HG03378 (cell line): Measurements from ENCODE around the gene HSPA4L.
A peak's percentile ranks its signal among the peaks of the same experiment; 100 is the strongest.

Experiments used
- ATAC-seq: cut with Tn5 transposase; IDR thresholded peaks from one replicate; pipeline ENCODE4 v1.9.1; 2021; ENCODE audit warnings: mild to moderate bottlenecking, moderate library complexity; ENCODE audit not compliant: unreplicated experiment

HSPA4L gene

DNA sequence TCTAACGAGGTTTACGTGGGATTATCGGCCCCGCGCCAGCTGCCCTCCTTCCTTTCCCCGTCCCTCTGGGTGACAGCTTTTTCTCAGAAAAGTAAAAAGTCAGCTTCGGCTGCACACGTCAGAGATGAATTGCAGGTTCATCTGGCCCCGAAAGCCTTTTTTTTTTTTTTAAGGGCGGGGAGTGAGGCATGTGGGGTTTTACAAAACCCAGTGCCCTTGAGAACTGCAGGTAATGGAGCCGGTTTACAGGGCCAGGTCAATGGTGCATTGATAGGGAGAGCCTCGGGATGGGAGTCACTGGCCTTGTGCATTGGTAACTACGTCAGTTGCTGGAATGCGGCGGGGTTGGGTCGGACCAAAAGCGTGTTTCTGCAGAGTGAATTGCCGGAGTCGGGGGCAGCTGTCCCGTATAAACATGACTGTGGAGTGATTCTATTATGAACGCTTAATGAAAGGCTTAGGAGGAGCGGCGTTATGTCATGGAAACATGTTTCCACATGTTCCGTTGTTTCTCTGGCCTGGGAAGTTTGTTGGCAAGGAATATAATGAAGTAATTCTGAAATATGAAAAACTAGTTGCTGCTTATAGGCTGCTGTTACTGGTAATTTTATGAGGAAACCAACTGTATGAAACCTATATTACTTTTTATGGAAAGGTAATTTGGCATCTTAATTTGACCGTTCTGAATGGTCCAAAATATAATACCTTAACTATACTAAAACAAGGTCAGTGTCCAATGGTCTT is 1.1 kb downstream of the HSPA4L start:
- no peak for ATAC-seq

DNA sequence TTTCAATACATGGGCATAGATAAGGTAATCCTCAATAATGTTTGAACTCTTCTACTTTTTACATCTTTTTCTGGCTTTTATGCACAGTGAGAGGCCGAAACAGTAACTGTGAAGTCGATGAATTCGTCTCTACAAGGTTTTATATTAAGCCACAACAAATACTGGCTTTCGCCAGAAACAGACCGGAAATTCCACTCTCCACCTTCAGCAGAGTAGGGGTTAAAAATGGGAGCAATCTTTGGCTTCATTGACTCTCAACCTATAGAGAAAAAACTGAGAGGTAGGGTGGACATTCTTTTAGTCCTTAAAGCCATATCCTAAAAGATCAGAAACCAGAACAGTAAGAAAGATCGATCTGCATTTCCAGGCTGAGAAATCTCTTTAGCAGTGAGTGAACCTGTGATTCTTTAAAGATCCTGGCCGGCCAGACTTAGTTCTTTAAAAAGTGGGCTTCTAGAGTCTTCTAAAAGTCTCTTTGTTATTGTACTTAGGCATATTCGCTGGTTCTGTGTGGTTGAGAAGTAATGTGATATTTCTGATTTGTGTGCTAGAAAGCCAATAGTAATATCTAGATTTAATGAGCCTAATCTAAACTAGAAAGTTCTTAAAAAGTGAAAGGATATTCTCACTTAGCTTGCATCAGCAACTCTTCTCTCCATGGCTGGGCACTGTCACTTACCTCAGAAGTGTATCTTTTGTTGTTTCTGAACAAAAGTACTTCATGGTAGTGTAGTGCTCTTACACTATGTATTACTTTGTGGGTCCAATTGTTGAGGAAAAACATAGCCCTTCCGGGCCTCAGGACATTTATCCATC is 2.0 kb downstream of the HSPA4L start:
- no peak for ATAC-seq

DNA sequence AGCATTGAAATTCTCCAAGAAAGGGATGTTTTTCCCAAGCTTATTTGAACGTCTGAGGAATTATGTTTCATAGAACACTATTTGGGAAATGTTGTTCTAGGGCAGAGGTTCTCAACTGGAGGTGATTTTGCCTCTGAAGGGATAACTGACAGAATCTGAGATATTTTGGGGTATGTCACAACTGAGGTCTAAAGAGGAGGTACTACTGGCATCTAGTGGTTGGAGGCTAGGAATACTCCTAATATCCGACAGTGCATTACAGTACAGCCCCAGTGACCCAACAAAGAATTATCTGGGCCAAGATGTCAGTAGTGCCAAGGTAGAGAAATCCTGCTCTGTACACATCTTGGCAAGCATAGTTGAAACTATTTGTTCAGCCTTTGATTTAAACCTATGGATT is 6.4 kb downstream of the HSPA4L start:
- peak; percentile 42 for ATAC-seq

DNA sequence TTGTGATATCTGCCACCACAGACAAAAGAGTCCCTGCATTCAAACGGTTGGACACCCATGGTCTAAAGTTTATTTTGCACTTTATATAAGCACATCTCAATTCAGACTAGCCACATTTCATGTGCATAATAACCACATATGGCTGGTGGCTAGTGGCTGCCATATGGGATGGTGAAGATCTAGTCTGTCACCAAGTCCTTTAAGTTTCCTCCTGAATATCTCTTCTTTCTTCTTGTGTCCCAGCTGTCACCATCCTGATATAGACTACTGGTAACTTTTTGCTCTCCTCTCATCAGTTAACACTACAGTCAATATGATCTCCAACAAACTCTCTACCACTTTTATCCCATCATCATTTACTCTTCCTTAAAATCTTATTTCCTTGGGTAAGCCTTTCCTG is 9.3 kb downstream of the HSPA4L start:
- no peak for ATAC-seq

DNA sequence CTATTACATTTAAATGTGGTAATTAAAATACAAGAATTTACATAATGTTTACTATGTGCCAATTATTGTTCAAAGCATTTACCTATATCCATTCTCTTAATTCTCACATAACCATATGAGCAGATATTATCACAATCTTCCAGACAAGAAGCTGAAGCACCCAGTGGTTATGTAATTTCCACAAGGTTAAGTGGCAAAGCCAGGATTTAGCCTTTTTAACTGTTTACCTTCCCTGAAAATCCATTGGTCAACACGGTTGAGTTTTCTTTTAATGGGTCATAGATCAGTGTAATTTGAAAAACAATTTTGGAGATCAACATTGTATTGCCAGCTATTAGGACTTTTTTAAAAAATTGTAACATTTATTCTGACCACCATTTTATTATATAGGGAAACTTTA is 11.4 kb downstream of the HSPA4L start:
- no peak for ATAC-seq

DNA sequence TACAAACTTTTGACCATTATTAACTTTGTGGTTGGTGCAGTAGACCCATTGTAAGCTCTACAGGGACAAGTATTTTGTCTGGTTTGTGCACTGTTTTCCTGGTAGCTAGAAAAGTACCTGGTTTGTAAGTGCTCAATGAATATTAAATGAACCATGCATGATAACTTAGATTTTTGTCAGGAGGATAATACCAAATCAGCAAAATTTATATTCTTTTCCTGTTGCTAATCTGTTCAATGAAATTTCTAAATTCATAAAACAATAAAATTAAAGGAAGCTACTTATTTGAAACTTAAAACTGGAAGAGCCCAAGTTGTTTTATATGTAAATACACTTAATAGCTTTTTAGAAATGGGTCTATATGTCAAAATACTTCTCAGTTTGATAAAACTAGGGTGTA is 17.6 kb downstream of the HSPA4L start:
- ATAC-seq = no peak

DNA sequence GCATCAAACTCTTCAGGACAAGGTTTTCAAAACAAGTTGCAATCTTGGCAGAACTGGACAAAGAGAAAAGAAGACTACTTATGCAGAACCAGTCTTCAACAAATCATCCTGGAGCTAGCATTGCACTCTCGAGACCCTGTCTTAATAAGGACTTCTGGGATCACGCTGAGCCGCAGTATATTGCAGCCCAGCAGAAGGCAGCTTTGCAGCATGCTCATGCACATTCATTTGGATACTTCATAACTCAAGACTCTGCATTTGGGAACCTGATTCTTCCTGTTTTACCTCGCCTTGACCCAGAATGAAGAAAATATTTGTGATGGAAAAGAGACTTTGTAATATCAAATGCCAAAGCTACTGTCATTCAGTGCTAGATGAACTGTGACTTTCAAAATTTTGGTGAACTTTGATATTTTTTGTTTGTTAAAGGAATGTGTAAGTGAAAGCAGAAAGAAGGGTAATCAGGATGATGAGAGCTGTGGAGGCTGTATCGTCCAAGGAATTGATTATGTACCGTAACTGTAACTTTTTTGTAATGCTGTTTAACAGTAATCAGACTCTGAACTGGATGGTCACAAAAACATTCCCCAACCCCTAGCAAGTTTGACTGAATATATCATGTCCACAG is 27.2 kb downstream of the HSPA4L start:
- no peak for ATAC-seq

DNA sequence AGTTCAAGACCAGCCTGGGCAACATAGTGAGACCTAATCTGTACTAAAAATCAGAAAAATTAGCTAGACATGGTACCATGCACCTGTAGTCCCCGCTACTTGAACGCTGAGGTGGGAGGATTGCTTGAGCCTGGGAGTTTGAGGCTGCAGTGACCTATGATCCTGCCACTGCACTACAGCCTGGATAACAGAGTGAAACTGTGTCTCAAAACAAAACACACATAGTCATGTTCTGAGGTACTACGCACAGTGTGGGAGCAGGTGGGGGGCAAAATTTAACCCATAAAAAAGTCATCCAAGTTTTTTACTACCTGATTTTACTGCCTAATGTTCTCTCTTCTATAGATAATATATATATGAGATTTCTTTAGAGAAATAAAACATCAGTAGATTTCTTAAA is 28.4 kb downstream of the HSPA4L start:
- no peak for ATAC-seq

DNA sequence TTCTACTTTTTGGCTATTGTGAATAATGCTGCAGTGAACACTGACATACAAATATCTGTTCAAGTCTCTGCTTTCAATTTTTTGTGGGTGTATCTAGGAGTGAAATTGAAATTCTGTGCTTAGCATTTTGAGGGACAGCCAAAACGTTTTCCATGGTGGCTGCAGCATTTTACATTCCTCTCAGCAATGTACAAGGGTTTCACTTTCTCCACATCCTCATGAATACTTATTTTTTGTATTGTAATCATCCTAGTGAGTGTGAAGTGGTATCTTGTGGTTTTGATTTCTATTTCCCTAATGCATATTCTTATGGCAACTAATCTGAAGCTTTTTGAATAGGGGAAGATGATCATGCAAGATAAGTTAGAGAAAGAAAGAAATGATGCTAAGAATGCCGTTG is 40.3 kb downstream of the HSPA4L start:
- no peak for ATAC-seq

DNA sequence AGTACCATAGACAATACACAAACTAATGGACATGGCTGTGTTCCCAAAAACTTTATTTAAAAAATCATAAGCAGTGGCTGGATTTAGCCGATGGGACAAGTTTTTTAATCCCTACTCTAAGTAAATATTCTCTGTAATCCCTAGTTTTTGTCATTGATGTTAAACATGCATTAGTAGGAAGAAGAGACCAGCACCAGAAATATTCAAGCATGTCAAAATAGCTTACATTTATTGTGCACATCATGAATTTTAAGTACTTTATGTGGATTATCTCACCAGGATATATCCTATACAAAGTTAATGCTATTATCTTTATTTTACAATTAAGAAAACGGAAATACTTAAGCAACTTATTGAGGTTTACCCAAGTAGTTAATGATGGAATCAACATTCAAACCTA is 46.0 kb downstream of the HSPA4L start:
- no peak for ATAC-seq

DNA sequence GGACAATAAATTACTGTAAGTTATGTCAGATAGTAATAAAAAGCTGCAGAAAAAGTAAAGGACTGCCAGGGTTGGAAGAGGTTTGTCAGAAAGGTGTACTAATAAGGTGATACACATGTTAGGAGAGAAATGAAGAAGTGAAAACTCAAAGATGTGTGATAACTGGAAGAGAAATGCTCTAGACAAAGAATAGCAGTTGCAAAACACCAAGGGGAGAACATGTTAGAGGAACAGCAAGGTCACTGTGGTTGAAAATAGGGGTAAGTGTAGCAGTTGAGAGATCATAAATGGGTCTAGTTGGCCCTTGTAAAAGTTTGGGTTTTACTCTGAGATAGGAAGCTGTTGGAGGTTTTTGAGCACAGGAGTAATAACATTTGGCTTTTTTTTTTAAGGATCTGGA is 46.9 kb downstream of the HSPA4L start:
- ATAC-seq = peak; percentile 89

DNA sequence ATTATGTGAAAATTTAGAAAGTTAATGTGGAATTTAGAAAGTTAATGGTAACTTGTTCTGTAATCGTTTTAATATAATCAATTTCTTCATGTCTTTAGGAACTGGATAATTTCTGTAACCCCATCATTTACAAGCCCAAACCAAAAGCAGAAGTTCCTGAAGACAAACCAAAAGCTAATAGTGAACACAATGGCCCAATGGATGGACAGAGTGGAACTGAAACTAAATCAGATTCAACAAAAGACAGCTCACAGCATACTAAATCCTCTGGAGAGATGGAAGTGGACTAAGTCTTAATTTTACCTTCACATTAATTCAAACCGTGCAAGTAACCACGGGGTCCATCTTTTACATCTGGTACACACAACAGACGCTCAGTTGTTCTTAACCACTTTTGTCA is 50.5 kb downstream of the HSPA4L start:
- peak; percentile 81 for ATAC-seq

DNA sequence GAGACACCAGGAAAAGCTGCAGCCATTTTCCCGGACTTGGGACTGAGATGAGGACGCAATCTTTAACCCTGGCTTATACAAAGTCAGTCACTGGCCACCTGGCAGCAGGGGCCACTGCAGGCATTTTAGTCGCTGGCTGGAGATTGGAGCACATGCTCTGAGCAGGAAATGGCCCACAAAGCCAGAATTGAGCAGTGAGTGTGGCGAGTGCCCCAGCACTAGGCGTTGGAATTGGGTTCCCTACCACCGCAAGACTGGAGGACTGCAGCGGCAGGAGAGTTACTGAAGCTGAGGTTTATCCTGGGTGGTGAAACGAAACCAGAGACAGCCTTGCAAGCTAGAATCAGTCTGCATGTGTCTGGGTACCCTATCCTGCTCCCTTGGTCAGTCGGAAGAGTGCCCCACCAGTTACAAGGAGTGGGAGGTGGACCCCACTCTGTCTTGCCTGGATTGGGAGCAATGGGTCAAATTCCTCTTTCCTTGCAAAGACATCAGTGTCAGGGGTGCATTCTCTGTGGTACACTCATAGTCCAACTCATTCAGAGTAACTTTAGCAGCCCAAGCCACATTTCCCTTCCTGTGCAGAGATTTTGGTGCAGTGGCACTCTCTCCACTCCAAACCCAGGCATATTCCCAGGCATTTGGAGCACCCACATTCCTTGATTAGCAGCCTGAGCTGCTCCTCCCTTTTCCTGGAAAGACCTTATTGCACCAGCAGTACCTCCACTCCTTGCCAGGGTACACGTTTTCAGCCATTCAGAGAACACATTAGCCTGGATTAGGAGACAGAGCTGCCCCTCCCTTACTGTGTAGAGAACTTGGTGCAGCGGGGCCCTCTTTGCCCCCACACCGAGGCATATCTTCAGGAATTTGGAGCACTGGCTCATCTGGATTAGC is 61.8 kb downstream of the HSPA4L start:
- no peak for ATAC-seq

DNA sequence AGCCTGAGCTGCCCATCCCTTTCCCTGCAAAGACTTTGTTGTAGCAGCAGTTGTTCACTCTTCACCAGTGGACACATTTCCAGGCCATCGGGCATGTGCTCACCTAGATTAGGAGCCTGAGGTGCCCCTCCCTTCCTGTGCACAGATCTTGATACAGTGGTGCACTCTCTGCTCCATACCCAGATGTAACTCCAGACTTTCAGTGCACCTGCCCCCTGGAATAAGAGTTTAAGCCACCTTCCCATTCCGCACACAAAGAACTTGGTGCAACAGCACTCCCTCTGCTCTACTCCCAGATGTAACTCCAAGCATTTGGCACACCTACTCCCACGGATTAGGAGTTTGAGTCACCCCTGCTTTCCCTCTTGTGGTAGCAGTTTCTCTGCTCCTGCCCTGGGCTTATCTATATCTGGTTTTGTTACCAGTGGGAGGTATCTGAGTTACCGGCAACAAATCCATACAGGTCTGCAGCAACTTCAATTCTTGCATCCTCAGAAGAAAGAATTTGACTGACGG is 62.5 kb downstream of the HSPA4L start:
- ATAC-seq = no peak

DNA sequence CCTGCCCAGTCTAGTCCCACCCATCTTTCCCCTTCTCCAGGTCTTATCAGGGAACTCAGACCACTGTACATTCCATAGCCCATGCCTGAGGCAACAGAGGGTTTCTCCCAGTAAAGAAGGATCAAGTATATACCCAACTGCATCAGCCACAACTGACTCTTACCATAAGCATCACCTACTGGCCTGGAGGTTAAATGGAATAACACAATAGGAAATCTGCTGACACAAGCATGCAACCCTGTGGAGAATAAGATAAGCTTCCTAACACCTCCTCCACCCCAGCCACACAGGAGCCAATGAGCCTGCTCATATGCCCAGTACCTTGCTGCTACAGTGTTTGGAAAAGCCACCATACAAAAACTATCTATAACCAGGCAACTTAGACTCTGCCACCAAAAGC is 63.9 kb downstream of the HSPA4L start:
- ATAC-seq = no peak

DNA sequence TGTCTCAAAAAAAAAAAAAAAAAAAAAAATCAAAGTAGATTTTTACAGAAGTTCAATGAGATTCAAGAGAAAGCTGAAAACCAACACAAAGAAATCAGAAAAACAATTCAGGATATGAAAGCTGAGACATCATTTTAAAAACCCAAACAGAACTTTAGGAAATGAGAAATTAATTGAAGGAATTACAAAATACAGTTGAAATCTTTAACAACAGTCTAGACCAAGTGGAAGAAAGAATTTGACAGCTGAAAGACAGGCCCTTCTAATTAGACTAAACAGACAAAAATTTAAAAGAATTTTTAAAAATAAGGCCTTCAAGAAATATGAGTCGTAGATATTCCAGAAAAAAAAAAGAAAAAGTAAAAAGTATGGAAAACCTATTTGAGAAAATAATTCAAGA is 64.6 kb downstream of the HSPA4L start:
- ATAC-seq = no peak

DNA sequence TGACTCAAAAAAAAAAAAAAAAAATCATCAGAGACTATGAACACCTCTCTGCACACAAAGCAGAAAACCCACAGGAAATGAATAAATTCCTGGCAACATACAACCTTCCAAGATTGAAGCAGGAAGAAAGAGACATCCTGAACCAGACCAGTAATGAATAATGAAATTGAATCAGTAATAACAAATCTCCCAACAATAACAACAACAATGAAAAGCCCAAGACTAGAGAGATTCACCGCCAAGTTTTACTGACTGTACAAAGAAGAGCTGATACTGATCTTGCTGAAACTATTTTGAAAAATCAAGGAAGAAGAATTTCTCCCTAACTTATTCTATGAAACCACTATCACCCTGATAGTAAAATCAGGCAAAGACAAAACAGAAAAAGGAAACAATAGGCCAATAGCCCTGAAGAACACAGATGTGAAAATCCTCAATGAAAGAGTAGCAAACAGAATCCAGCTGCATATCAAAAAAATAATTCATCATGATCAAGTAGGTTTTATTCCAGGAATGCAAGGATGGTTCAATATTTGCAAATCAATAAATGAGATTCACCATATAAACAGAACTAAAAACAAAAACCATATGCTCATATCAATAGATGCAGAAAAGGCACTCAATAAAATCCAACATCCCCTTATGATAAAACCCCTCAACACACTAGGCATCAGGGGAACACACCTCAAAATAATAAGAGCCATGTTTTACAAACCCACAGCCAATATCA is 67.5 kb downstream of the HSPA4L start:
- no peak for ATAC-seq

DNA sequence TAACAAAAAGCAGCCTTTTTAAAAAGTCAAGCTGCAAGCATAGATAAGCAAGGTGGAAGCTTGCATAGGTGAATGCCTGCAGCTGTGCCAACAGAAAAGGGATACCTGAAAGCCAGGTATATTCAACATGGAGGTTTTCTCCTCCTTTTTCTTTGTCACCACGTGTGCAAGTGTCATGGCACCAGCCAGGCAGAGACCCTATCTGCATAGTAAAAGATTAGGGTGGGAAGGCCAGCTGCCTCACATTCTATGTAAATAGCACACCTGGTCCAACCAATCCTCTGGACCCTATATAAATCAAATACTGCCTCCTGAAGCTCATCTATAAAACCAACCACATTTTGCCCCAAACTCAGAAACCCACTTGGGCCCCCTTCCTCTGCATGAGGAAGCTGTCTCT is 70.5 kb downstream of the HSPA4L start:
- ATAC-seq = no peak

DNA sequence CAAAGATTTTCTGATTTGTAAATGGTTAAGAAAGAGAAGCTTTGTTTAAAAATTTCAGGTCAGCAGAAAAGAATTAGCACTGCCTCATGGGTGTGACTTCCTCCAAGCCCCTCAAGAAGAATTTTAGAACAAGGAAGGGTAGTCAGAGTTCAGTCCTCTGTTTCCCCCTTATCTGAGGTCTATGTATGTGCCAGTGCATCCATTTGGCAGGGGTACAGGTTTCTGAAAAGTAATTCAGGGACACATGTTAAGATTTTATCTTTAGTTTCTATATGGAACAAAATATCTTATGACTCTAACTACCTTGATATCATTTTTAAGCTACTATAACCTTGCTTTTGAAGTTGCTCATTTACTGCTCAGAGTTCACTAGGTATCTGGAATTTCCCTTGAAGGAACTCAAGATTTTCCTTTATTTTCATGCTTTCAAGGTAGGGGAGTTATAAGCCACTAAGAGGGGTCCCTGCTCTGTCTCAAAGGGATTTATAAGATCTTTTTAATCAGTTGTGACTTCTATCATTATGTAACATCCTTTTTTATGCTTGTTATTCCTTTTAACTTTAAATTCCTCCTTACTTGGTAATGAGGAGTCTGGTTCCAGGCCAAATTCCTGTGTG is 74.2 kb downstream of the HSPA4L start:
- peak; percentile 21 for ATAC-seq
